GM15510 (cell line): ENCODE measurements around the gene STARD13.

Source experiments
- POLR2A ChIP-seq: IDR thresholded peaks from 3 replicates; pipeline ENCODE4 v1.6.1; 2011; ENCODE audit warnings: borderline replicate concordance; ENCODE audit not compliant: insufficient read length; ENCODE audit errors: extremely low read depth

The STARD13 gene

GRCh38 chr13:33318037-33318436 is 32.5 kb upstream of the STARD13 start:
- TF ChIP-seq POLR2A = no peak

- no peak for TF ChIP-seq POLR2A
These were observed 31.3 kb upstream of the STARD13 start for GRCh38 chr13:33316890-33317289.

- TF ChIP-seq POLR2A = no peak
These were observed 27.9 kb upstream of the STARD13 start for GRCh38 chr13:33313504-33313903.

- TF ChIP-seq POLR2A = no peak
These were observed 27.3 kb upstream of the STARD13 start for GRCh38 chr13:33312861-33313212.

- TF ChIP-seq POLR2A = no peak
These were observed 26.8 kb upstream of the STARD13 start for GRCh38 chr13:33312150-33312860.

GRCh38 chr13:33311040-33311439 is 25.5 kb upstream of the STARD13 start:
- no peak for TF ChIP-seq POLR2A

GRCh38 chr13:33310245-33311038 is 24.9 kb upstream of the STARD13 start:
- no peak for TF ChIP-seq POLR2A

GRCh38 chr13:33308863-33309262 is 23.3 kb upstream of the STARD13 start:
- no peak for TF ChIP-seq POLR2A

GRCh38 chr13:33307843-33308242 is 22.3 kb upstream of the STARD13 start:
- TF ChIP-seq POLR2A = no peak

- no peak for TF ChIP-seq POLR2A
These were observed 18.5 kb upstream of the STARD13 start for GRCh38 chr13:33303855-33304597.

GRCh38 chr13:33299626-33300025 is 14.1 kb upstream of the STARD13 start:
- TF ChIP-seq POLR2A = no peak

GRCh38 chr13:33296793-33297425 is 11.4 kb upstream of the STARD13 start:
- TF ChIP-seq POLR2A = no peak

GRCh38 chr13:33292712-33293111 is 7.2 kb upstream of the STARD13 start:
- TF ChIP-seq POLR2A = no peak

- TF ChIP-seq POLR2A = no peak
These were observed 4.9 kb upstream of the STARD13 start for GRCh38 chr13:33290421-33290965.

- TF ChIP-seq POLR2A = no peak
These were observed 4.4 kb upstream of the STARD13 start for GRCh38 chr13:33289966-33290365.
